WTC11 (cell line): ENCODE measurements around the gene EML4. TPM values are rescaled to one million over a fixed set of nuclear protein-coding genes. Genes with fewer than 3 reads are reported as not detected.
A peak's percentile ranks its signal among the peaks of the same experiment; 100 is the strongest.

Experiments used
- ATAC-seq: fragments of 200-7000 bp; cut with Tn5 transposase; 2 replicates; pipeline ENCODE4 v1.10.0; 2021; ENCODE audit warnings: mild to moderate bottlenecking, moderate library complexity
- CTCF ChIA-PET: fragments of 300-600 bp; sonication (Branson Sonifier 250); formaldehyde crosslinking; loops from one replicate; lab custom pipeline; 2021; ENCODE audit warnings: antibody characterized with exemption; lab: Charles Lee
- POLR2A ChIA-PET: fragments of 350-600 bp; sonication (Branson Sonifier 250); formaldehyde crosslinking; loops from one replicate; lab custom pipeline; 2021; ENCODE audit warnings: antibody characterized with exemption; lab: Charles Lee
- DNase-seq: peaks from one replicate; pipeline ENCODE4 v3.0.0; 2021; ENCODE audit warnings: low spot score
- H3K27ac Mint-ChIP-seq: 2 replicates; pipeline ENCODE4 v1.8.0; 2021; ENCODE audit warnings: mixed read lengths
- H3K27me3 Mint-ChIP-seq: 2 replicates; pipeline ENCODE4 v1.8.0; 2021; ENCODE audit warnings: low read depth, mild to moderate bottlenecking, moderate library complexity, mixed read lengths
- H3K36me3 Mint-ChIP-seq: 2 replicates; pipeline ENCODE4 v1.8.0; 2021; ENCODE audit warnings: mixed read lengths
- H3K4me1 Mint-ChIP-seq: 2 replicates; pipeline ENCODE4 v1.8.0; 2022; ENCODE audit warnings: mixed read lengths
- H3K4me3 Mint-ChIP-seq: 2 replicates; pipeline ENCODE4 v1.8.0; 2021; ENCODE audit warnings: mild to moderate bottlenecking, moderate library complexity, mixed read lengths
- H3K9me3 Mint-ChIP-seq: 2 replicates; pipeline ENCODE4 v1.8.0; 2021; ENCODE audit warnings: mixed read lengths
- ATF1 ChIP-seq: sonication (generic); formaldehyde crosslinking; IDR thresholded peaks from 2 replicates; pipeline ENCODE4 v1.8.1; 2023; ENCODE audit warnings: mild to moderate bottlenecking, moderate library complexity, missing genetic modification reagents
- E2F4 ChIP-seq: sonication (generic); formaldehyde crosslinking; IDR thresholded peaks from 2 replicates; pipeline ENCODE4 v1.8.1; 2022; ENCODE audit warnings: low read depth, mild to moderate bottlenecking, moderate library complexity, missing genetic modification reagents, borderline replicate concordance
- FOXJ3 ChIP-seq: sonication (generic); formaldehyde crosslinking; IDR thresholded peaks from 2 replicates; pipeline ENCODE4 v1.9.0; 2021; ENCODE audit warnings: missing genetic modification reagents, mild to moderate bottlenecking, borderline replicate concordance
- FOXP1 ChIP-seq: sonication (generic); formaldehyde crosslinking; IDR thresholded peaks from 2 replicates; pipeline ENCODE4 v1.8.0; 2022; ENCODE audit warnings: missing genetic modification reagents, mild to moderate bottlenecking, moderate library complexity, borderline replicate concordance
- FOXP4 ChIP-seq: sonication (generic); formaldehyde crosslinking; IDR thresholded peaks from 2 replicates; pipeline ENCODE4 v1.8.0; 2022; ENCODE audit warnings: mild to moderate bottlenecking, missing genetic modification reagents
- GABPB1 ChIP-seq: sonication (generic); formaldehyde crosslinking; IDR thresholded peaks from 2 replicates; pipeline ENCODE4 v1.8.1; 2023; ENCODE audit warnings: mild to moderate bottlenecking, missing genetic modification reagents
- GTF2I ChIP-seq: fragments of 250-450 bp; sonication (Bioruptor Pico); conservative IDR thresholded peaks from 2 replicates; pipeline ENCODE4 v1.4.0; 2021; ENCODE audit warnings: mild to moderate bottlenecking
- KAT7 ChIP-seq: sonication (generic); formaldehyde crosslinking; IDR thresholded peaks from 2 replicates; pipeline ENCODE4 v1.8.1; 2023; ENCODE audit warnings: missing genetic modification reagents, mild to moderate bottlenecking, borderline replicate concordance
- MXD4 ChIP-seq: fragments of 250-450 bp; sonication (Bioruptor Pico); IDR thresholded peaks from 2 replicates; pipeline ENCODE4 v1.8.0; 2021; ENCODE audit warnings: mild to moderate bottlenecking, moderate library complexity, borderline replicate concordance
- MYBL2 ChIP-seq: sonication (generic); formaldehyde crosslinking; IDR thresholded peaks from 2 replicates; pipeline ENCODE4 v1.8.1; 2023; ENCODE audit warnings: mild to moderate bottlenecking, moderate library complexity, missing genetic modification reagents
- NFE2L1 ChIP-seq: sonication (generic); formaldehyde crosslinking; IDR thresholded peaks from 2 replicates; pipeline ENCODE4 v1.8.1; 2023; ENCODE audit warnings: missing genetic modification reagents
- NR3C1 ChIP-seq: sonication (generic); formaldehyde crosslinking; conservative IDR thresholded peaks from 2 replicates; pipeline ENCODE4 v1.8.1; 2023; ENCODE audit warnings: low read depth, mild to moderate bottlenecking, missing genetic modification reagents
- OVOL2 ChIP-seq: fragments of 250-450 bp; sonication (Bioruptor Pico); IDR thresholded peaks from 2 replicates; pipeline ENCODE4 v1.9.0; 2021; ENCODE audit warnings: mild to moderate bottlenecking, borderline replicate concordance
- PREB ChIP-seq: sonication (generic); formaldehyde crosslinking; IDR thresholded peaks from 2 replicates; pipeline ENCODE4 v1.8.1; 2022; ENCODE audit warnings: mild to moderate bottlenecking, missing genetic modification reagents, moderate library complexity, borderline replicate concordance
- ZBTB21 ChIP-seq: sonication (generic); formaldehyde crosslinking; IDR thresholded peaks from 2 replicates; pipeline ENCODE4 v1.8.1; 2023; ENCODE audit warnings: mild to moderate bottlenecking, missing genetic modification reagents, borderline replicate concordance
- ZMAT4 ChIP-seq: fragments of 250-450 bp; sonication (Bioruptor Pico); IDR thresholded peaks from 2 replicates; pipeline ENCODE4 v1.9.0; 2021; ENCODE audit warnings: mild to moderate bottlenecking
- ZNF138 ChIP-seq: sonication (generic); formaldehyde crosslinking; conservative IDR thresholded peaks from 2 replicates; pipeline ENCODE4 v1.8.1; 2022; ENCODE audit warnings: mild to moderate bottlenecking, moderate library complexity, missing genetic modification reagents
- ZNF425 ChIP-seq: fragments of 250-450 bp; sonication (Bioruptor Pico); conservative IDR thresholded peaks from 2 replicates; pipeline ENCODE4 v1.9.0; 2021; ENCODE audit warnings: mild to moderate bottlenecking
- ZNF671 ChIP-seq: fragments of 250-450 bp; sonication (Bioruptor Pico); IDR thresholded peaks from 2 replicates; pipeline ENCODE4 v1.8.0; 2021; ENCODE audit warnings: mild to moderate bottlenecking
- total RNA-seq: library from RNA; stranded (reverse); gene quantifications from 3 replicates; pipeline ENCODE4 v1.2.3, GENCODE V29; 2021
- TF ChIP-seq, protein P1 (sequence below): sonication (generic); formaldehyde crosslinking; IDR thresholded peaks from 2 replicates; pipeline ENCODE4 v1.8.0; 2023; ENCODE audit warnings: missing genetic modification reagents
- TF ChIP-seq, protein P2 (sequence below): fragments of 250-450 bp; sonication (Bioruptor Pico); IDR thresholded peaks from 2 replicates; pipeline ENCODE4 v1.9.0; 2021; ENCODE audit warnings: moderate library complexity, mild to moderate bottlenecking, inconsistent platforms, borderline replicate concordance

Gene EML4
- total RNA-seq, 1 experiment from 2014 or later, result 89.9 TPM

DNA sequence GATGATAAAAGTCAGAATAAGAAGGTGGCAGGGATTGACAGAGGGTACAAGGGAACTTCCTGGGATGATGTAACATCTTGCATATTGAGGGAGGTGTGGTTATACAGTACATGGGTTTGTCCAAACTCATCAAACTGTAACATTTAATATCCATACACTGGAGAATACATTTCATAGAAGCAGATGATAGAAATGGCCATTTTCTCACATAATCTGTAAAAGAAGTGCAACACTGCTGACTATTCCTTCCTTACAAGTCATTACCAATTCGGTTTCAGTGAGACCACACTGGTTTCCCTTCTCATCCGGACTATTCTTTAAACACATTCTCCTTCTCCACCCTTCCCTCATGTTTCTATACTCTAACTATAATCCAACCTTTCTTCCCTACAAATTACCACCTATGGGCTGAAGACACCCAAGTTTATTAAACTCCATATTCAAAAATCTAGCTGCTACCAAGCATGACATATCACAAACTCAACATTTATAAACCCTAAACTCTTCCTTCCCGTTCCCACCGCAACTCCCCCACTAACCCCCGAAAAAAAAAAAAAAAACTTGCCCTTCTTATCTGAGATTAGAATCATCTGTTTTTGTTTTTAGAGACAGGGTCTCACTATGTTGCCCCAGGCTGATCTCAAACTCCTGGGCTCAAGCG lies 190.3 kb downstream of the EML4 start:
- Mint-ChIP-seq H3K4me1 (peaks cover 24% of the 10 kb centered on the region), H3K27me3 (no peaks in the 10 kb centered on the region), H3K27ac (peak overlapping the region; percentile 91), H3K4me3 (peak overlapping the region; percentile 93), H3K9me3 (no peaks in the 10 kb centered on the region), H3K36me3 (no peaks in the 10 kb centered on the region)
- no peak for TF ChIP-seq MXD4 (CRISPR knock-in tag)
- peak; percentile 89 for TF ChIP-seq GABPB1
- DNase-seq, result no peak
- CTCF ChIA-PET, result interaction anchor here (0.7 kb wide), 1 partner anchor 98 kb away, joined by 4 read pairs; no protein-coding TSS in a partner anchor
- no peak for ATAC-seq
- POLR2A ChIA-PET, result no interaction called here

GRCh38 chr2:42359965-42360483 lies 190.9 kb downstream of the EML4 start:
- Mint-ChIP-seq H3K4me1 (peaks cover 24% of the 10 kb centered on the region), H3K27me3 (no peaks in the 10 kb centered on the region), H3K9me3 (no peaks in the 10 kb centered on the region), H3K36me3 (no peaks in the 10 kb centered on the region), H3K27ac (peak overlapping the region; percentile 91), H3K4me3 (peak overlapping the region; percentile 93)
- no peak for ATAC-seq
- ChIA-PET POLR2A (interaction anchor here (0.5 to 0.6 kb wide), 2 partner anchors 64 to 457 kb away, joined by 3 to 5 read pairs; no protein-coding TSS in a partner anchor), CTCF (interaction anchor here (1.0 kb wide), 1 partner anchor 490 kb away, joined by 3 read pairs; no protein-coding TSS in a partner anchor)
- DNase-seq, result no peak
- TF ChIP-seq ZBTB21 (CRISPR knock-in tag), result no peak
- TF ChIP-seq PREB (CRISPR knock-in tag), result no peak
- TF ChIP-seq, protein P1, sequence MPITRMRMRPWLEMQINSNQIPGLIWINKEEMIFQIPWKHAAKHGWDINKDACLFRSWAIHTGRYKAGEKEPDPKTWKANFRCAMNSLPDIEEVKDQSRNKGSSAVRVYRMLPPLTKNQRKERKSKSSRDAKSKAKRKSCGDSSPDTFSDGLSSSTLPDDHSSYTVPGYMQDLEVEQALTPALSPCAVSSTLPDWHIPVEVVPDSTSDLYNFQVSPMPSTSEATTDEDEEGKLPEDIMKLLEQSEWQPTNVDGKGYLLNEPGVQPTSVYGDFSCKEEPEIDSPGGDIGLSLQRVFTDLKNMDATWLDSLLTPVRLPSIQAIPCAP, result no peak
- 0 out of 2 replicates have a peak, but pooled peaks have one; percentile 1 for TF ChIP-seq GABPB1
- TF ChIP-seq FOXP1, result no peak

- H3K4me1 Mint-ChIP-seq, result peaks cover 24% of the 10 kb centered on the region
- DNase-seq (no peak), ATAC-seq (no peak)
- no peaks in the 10 kb centered on the region for H3K9me3 Mint-ChIP-seq
- POLR2A ChIA-PET, result interaction anchor here (0.5 to 0.6 kb wide), 2 partner anchors 64 to 457 kb away, joined by 3 to 5 read pairs; no protein-coding TSS in a partner anchor
- no peaks in the 10 kb centered on the region for H3K27me3 Mint-ChIP-seq
- TF ChIP-seq FOXP4 (no peak), NR3C1 (CRISPR knock-in tag) (no peak), ATF1 (CRISPR knock-in tag) (no peak), ZMAT4 (CRISPR knock-in tag) (no peak), E2F4 (CRISPR knock-in tag) (no peak), FOXJ3 (no peak), MYBL2 (CRISPR knock-in tag) (no peak), NFE2L1 (CRISPR knock-in tag) (no peak), KAT7 (CRISPR knock-in tag) (no peak), MXD4 (CRISPR knock-in tag) (no peak), ZNF671 (CRISPR knock-in tag) (no peak), OVOL2 (no peak), ZNF138 (CRISPR knock-in tag) (no peak), GTF2I (no peak), ZNF425 (CRISPR knock-in tag) (no peak)
- TF ChIP-seq, protein P2, sequence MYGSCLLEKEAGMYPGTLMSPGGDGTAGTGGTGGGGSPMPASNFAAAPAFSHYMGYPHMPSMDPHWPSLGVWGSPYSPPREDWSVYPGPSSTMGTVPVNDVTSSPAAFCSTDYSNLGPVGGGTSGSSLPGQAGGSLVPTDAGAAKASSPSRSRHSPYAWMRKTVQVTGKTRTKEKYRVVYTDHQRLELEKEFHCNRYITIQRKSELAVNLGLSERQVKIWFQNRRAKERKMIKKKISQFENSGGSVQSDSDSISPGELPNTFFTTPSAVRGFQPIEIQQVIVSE (CRISPR knock-in tag), result no peak
- peak overlapping the region; percentile 93 for H3K4me3 Mint-ChIP-seq
- H3K27ac Mint-ChIP-seq, result peak overlapping the region; percentile 100
- CTCF ChIA-PET, result interaction anchor here (1.0 kb wide), 1 partner anchor 491 kb away, joined by 3 read pairs; no protein-coding TSS in a partner anchor
- H3K36me3 Mint-ChIP-seq, result no peaks in the 10 kb centered on the region
These were observed 191.3 kb downstream of the EML4 start for GRCh38 chr2:42360493-42360889.
